Esophagus (tissue), 2 donors: ENCODE results near the gene B3GNT5. TPM values are rescaled to one million over a fixed set of nuclear protein-coding genes. Genes with fewer than 3 reads are reported as not detected.
A peak's percentile ranks its signal among the peaks of the same experiment; 100 is the strongest.

ENCODE experiments used
- H3K27ac ChIP-seq, 2 donors: one replicate each; pipeline ENCODE4 v1.5.1; 2013; ENCODE audit warnings: low read depth in 2 of 2, mild to moderate bottlenecking in 2 of 2, inconsistent platforms in 1 of 2, low read length in 1 of 2, moderate library complexity in 1 of 2
- H3K27me3 ChIP-seq, 2 donors: one replicate each; pipeline ENCODE4 v1.6.1; 2013; ENCODE audit warnings: low read length in 2 of 2, control low read depth in 1 of 2, mild to moderate bottlenecking in 1 of 2; ENCODE audit not compliant: insufficient read depth in 2 of 2, control insufficient read depth in 1 of 2
- H3K36me3 ChIP-seq, 2 donors: one replicate each; pipeline ENCODE4 v1.6.1; 2013; ENCODE audit warnings: low read length in 1 of 2; ENCODE audit not compliant: control insufficient read depth in 2 of 2, insufficient read depth in 2 of 2
- H3K4me1 ChIP-seq, 2 donors: one replicate each; pipeline ENCODE4 v1.6.1; 2013; ENCODE audit warnings: low read length in 1 of 2; ENCODE audit not compliant: control insufficient read depth in 2 of 2, insufficient read depth in 2 of 2
- H3K4me3 ChIP-seq, 2 donors: one replicate each; pipeline ENCODE4 v1.5.1; 2013; ENCODE audit warnings: low read length in 2 of 2, mild to moderate bottlenecking in 2 of 2, low read depth in 1 of 2, moderate library complexity in 1 of 2
- H3K9me3 ChIP-seq, 2 donors: one replicate each; pipeline ENCODE4 v1.6.1; 2013; ENCODE audit warnings: mild to moderate bottlenecking in 2 of 2, low read depth in 1 of 2, low read length in 1 of 2, moderate library complexity in 1 of 2; ENCODE audit not compliant: control insufficient read depth in 2 of 2, insufficient read depth in 1 of 2
- WGBS, 2 donors: extraction: QIAGEN DNeasy Blood & Tissue Kit; methylation state at CpG; one replicate each; pipeline ENCODE4 v1.1.7; 2013; 5-methylcytosine and 5-hydroxymethylcytosine counted together
- polyA plus RNA-seq, 2 donors: library from polyadenylated mRNA; stranded (reverse); fragments of 200-250 nt; gene quantifications; one replicate each; pipeline ENCODE4 v1.2.3, GENCODE V29; 2013
- donor health status: healthy with polysubstance abuse.
- donor health status: Bipolar disorder and iron deficiency.

B3GNT5 gene, protein sequence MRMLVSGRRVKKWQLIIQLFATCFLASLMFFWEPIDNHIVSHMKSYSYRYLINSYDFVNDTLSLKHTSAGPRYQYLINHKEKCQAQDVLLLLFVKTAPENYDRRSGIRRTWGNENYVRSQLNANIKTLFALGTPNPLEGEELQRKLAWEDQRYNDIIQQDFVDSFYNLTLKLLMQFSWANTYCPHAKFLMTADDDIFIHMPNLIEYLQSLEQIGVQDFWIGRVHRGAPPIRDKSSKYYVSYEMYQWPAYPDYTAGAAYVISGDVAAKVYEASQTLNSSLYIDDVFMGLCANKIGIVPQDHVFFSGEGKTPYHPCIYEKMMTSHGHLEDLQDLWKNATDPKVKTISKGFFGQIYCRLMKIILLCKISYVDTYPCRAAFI
- polyA plus RNA-seq, result 10 to 100 TPM; 19.8 to 21.6 TPM

DNA sequence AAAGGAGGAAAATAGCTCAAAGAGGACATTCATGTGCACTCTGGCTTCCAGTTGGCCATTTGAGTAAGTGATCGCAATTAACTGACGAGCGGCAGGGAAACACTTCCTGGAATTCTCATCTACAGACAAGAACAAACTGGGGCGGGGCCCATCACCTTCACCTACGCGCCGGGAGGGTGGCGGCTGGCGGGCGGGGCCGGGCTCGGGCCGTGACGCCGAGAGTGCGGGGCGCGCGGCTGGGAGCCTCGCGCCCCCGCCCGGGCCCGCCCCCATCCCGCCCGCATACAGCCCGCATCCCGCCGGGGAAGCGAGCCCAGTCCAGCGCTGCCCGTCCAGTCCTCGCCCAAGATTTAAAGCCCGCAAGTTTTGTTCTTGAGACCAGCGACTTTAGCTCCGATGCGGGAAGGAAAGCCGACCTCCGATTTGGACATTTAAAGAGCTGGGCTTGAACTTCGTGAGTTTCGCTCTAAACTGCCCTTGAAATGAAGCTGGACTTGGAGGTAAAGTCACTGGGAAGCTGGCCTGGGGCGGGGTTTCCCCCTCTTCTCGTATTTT, at the start of gene B3GNT5:
TSS of gene B3GNT5 (plus strand) at position 281 of the 555 bp plus-strand sequence. CDS start 16,546 bp downstream, outside the sequence.
- H3K4me1 ChIP-seq, result peaks cover 3 to 5% of the 10 kb centered on the region in 2 donors
- no peaks in the 10 kb centered on the region for H3K27me3 ChIP-seq
- peak within 1 kb of the TSS; percentile 94 to 95 for H3K27ac ChIP-seq
- 1% methylated on average over 35 to 43 of the region's 43 CpGs for WGBS, 2 donors
- peak within 1 kb of the TSS; percentile 87 to 100 for H3K4me3 ChIP-seq
- no peaks in the 10 kb centered on the region for H3K9me3 ChIP-seq
- no peaks in the 10 kb centered on the region for H3K36me3 ChIP-seq

DNA sequence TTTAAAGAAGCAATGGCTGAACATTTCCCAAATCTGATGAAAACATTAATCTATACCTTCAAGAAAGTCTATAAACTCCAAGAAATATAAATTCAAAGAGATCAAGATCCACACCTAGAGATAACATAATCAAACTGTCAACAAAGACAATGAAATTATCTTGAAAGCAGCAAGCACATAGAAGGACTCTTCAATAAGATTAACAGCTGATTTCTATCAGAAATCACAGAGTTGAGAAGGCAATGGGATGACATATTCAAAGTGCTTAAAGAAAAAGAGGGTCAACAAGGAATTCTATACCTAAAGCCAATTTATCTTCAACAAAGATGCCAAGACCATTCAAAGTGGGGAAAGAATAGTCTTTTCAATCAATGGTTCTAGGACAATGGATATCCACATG, 49.4 kb upstream of the B3GNT5 start:
- no peak overlapping the region for H3K4me3 ChIP-seq
- no peaks in the 10 kb centered on the region for H3K4me1 ChIP-seq
- no peaks in the 10 kb centered on the region for H3K27me3 ChIP-seq
- no peak overlapping the region for H3K27ac ChIP-seq
- no peaks in the 10 kb centered on the region for H3K36me3 ChIP-seq
- H3K9me3 ChIP-seq, result no peaks in the 10 kb centered on the region

GRCh38 chr3:183208260-183208659, 44.8 kb upstream of the B3GNT5 start:
- H3K4me3 ChIP-seq, result no peak overlapping the region
- H3K9me3 ChIP-seq, result no peaks in the 10 kb centered on the region
- H3K36me3 ChIP-seq, result no peaks in the 10 kb centered on the region

DNA sequence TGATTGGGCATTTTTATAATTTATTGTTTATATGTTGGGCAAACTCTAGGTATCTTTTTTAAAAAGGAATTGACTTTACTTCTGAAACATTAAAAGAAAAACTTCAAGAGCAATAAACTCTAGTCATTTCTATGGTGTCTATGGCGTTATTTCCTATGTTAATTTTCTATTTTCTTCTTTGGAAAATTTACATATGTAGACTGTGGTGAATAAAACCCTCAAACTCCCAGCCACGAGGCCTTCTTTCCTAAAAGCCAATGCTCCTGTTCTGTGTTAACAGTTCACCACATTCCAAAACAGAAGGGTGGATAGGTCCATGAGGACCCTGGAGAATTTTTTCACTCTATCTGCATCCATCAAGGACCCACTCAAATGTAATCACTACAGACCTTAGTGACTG, 44.3 kb upstream of the B3GNT5 start:
- Histone ChIP-seq H3K36me3 (no peaks in the 10 kb centered on the region), H3K27ac (no peak overlapping the region), H3K9me3 (no peaks in the 10 kb centered on the region), H3K4me1 (peaks cover 0 to 2% of the 10 kb centered on the region in 2 donors), H3K27me3 (no peaks in the 10 kb centered on the region), H3K4me3 (no peak overlapping the region)
- WGBS, 2 donors, result 85 to 89% methylated on average over 2 of the region's 2 CpGs

More at GRCh38 chr3:183208260-183208659, 44.8 kb upstream of the B3GNT5 start:
- Histone ChIP-seq H3K4me1 (peaks cover 0 to 2% of the 10 kb centered on the region in 2 donors), H3K27me3 (no peaks in the 10 kb centered on the region), H3K27ac (no peak overlapping the region)
- WGBS, 2 donors, result 86 to 91% methylated on average over 2 of the region's 2 CpGs

DNA sequence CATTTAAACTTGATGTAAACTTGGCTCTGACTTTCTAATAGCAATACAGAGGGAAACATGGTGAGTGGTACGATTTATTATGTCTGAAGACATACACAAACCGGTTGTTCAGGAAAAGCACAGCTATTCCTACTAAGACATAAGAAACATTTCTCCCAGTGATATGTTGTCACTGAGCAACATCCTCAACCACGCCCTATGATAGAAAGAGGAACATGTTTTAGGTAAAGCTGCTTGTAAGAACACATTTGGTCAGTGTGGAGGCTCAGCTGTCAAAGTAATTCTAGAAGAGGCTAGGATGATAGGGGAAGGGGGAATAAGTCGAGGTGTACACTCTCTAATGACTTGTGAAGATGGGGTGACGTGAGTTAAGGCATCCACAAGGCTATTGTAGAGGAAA, 42.7 kb upstream of the B3GNT5 start:
- Histone ChIP-seq H3K4me3 (no peak overlapping the region), H3K36me3 (no peaks in the 10 kb centered on the region), H3K9me3 (no peaks in the 10 kb centered on the region), H3K4me1 (peaks cover 0 to 2% of the 10 kb centered on the region in 2 donors), H3K27me3 (no peaks in the 10 kb centered on the region), H3K27ac (peak overlapping the region; percentile 46 to 69)
- 50 to 58% methylated on average over 5 of the region's 5 CpGs for WGBS, 2 donors

- Histone ChIP-seq H3K27ac (peak overlapping the region; percentile 46 to 77), H3K36me3 (no peaks in the 10 kb centered on the region), H3K9me3 (no peaks in the 10 kb centered on the region), H3K4me1 (peaks cover 0 to 2% of the 10 kb centered on the region in 2 donors), H3K4me3 (no peak overlapping the region), H3K27me3 (no peaks in the 10 kb centered on the region)
- WGBS, 2 donors, result 56 to 60% methylated on average over 9 of the region's 9 CpGs
Observed at GRCh38 chr3:183210862-183211341, 42.2 kb upstream of the B3GNT5 start.

- H3K4me3 ChIP-seq, result no peak overlapping the region
- H3K27ac ChIP-seq, result peak overlapping the region; percentile 22 to 77
Observed at GRCh38 chr3:183211352-183211751, 41.7 kb upstream of the B3GNT5 start.

GRCh38 chr3:183212096-183212495, 41.0 kb upstream of the B3GNT5 start:
- Histone ChIP-seq H3K4me3 (no peak overlapping the region), H3K4me1 (peaks cover 0 to 2% of the 10 kb centered on the region in 2 donors), H3K27me3 (no peaks in the 10 kb centered on the region), H3K36me3 (no peaks in the 10 kb centered on the region), H3K9me3 (no peaks in the 10 kb centered on the region), H3K27ac (no peak overlapping the region)
- WGBS, 2 donors, result 78 to 82% methylated on average over 12 of the region's 12 CpGs

More at GRCh38 chr3:183211352-183211751, 41.7 kb upstream of the B3GNT5 start:
- Histone ChIP-seq H3K9me3 (no peaks in the 10 kb centered on the region), H3K36me3 (no peaks in the 10 kb centered on the region), H3K4me1 (peaks cover 0 to 2% of the 10 kb centered on the region in 2 donors), H3K27me3 (no peaks in the 10 kb centered on the region)
- 71 to 80% methylated on average over 13 of the region's 13 CpGs for WGBS, 2 donors

- H3K27me3 ChIP-seq, result no peaks in the 10 kb centered on the region
- WGBS, 2 donors, result 67 to 74% methylated on average over 7 of the region's 7 CpGs
- H3K4me1 ChIP-seq, result peaks cover 0 to 2% of the 10 kb centered on the region in 2 donors
- H3K27ac ChIP-seq, result no peak overlapping the region
- no peak overlapping the region for H3K4me3 ChIP-seq
- no peaks in the 10 kb centered on the region for H3K36me3 ChIP-seq
- H3K9me3 ChIP-seq, result no peaks in the 10 kb centered on the region
Observed at GRCh38 chr3:183212565-183212964, 40.5 kb upstream of the B3GNT5 start.
